NCI-H1417 (cell line): Measurements from ENCODE around the gene CUL4A.
A peak's percentile ranks its signal among the peaks of the same experiment; 100 is the strongest.

Source experiments
- DNase-seq, 3 experiments: peaks; one replicate each; lab custom pipeline; 2025; lab: John Stamatoyannopoulos, UW

Gene CUL4A

DNA sequence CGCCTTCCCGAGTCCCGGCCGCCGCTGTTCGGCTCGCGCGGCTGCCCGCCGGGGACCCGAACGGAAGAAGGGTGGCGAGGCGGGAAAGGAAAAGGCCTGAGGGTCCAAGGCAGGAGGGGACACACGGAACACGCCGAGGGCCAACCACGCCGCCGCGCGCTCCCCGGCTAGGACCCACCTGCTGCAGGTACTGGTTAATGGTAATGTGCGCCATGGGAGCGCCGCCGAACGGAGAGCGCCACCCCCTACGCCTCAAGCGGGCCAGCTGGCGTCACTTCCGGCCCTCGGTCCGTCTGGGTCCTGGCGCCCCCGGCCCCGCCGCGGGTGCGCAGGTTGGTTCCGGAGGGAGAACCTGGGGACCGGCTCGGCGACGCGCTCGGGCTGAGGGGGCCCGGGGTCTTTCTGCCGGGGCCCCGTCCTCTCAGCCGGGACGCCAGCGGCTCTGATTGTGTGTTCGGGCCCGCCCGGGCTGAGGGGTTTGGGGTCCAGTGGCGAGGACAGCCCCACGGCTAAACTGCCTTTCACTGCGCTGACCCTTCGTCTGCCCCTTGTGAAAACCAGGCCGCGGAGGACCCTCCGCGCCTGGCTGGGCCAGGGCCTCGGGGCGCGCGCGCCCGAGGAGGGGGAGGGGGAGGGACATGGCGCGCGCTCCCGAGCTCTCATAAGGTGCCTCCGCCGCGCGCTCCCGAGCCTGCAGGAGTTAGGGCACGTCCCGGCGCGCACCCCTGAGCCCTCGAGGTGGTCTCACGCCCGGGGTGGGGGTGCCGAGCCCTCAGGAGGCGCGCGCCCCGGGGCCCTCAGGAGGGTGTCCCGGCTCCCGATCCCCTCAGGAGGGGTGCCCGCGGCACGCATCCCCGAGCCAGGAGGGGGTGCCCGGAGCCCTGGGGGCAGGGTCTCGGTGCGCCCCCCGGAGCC is 735 bp upstream of the CUL4A start, which contains the start of gene PCID2:
PCID2 (minus strand) TSS at position 249 of the 915 bp plus-strand sequence; CDS start at position 214, 35 bp downstream.
- peak; percentile 97 to 99 (median 97) for DNase-seq

- peak; percentile 58 to 88 (median 79) for DNase-seq
Observed at GRCh38 chr13:113209759-113210421, 477 bp downstream of the CUL4A start.

- no peak for DNase-seq
Observed at GRCh38 chr13:113210833-113211232, 1.4 kb downstream of the CUL4A start.

- peak in 1 of 3 experiments; percentile 17 for DNase-seq
Observed at GRCh38 chr13:113211774-113212173, 2.4 kb downstream of the CUL4A start.

DNA sequence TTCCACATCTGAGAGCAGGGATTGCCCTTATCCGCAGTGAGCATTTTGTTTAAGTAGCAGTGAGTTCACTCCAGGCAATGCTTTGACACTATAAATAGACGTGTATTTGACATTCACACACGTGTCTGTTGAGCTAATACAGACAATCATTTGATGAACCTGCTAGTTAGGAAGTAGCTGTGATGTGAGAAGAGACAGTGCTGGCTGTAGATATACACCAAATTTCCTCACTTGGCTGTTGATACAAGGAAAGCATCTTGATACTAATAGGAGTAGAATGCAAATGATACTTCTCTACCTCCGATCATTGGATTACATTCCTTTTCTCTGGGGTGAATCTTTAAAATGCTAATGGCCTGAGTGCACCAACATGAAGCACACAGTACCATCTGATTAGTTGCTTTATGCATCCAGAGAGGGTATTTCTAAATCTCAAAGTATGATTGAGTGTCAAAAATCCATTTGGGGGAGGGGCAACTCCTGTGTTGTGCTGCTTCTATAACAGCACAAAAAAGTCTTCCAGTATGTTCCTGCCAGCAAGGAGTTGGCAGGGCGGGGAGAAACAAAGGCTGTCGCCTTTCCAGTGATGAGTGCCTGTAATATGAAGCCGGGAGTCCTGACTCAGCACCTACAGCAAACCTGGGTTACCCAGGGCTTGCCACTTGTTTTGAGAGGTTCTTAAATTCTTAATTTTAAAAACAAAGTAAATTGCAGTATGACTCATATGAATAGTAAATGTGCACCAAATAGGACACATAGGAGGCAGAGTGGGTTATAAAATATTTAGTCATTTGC is 7.0 kb downstream of the CUL4A start:
- peak; percentile 43 to 90 (median 77) for DNase-seq

DNA sequence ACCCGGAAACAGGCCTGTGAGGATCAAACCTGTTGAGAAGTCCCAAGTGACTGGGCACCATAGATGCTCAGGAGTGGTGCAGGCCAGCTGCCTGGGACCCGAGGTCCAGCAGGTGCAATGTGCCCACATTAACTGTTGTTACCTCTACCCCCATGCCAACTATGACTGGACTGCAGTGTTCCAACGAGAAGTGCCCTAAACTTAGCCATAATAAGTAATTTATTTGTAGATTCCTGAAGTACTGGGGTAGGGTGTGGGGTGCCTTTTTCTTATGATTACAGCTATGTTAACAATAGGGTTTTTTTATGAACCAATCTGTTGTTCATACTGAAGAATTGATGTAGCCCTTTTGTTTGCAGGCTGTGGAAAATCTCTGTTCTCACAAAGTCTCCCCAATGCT is 9.2 kb downstream of the CUL4A start:
- DNase-seq: no peak

- DNase-seq: no peak
Observed at GRCh38 chr13:113219256-113219940, 10.0 kb downstream of the CUL4A start.

- peak in 1 of 3 experiments; percentile 37 for DNase-seq
Observed at GRCh38 chr13:113220141-113220598, 10.8 kb downstream of the CUL4A start.

- DNase-seq: no peak
Observed at GRCh38 chr13:113220877-113221276, 11.5 kb downstream of the CUL4A start.

DNA sequence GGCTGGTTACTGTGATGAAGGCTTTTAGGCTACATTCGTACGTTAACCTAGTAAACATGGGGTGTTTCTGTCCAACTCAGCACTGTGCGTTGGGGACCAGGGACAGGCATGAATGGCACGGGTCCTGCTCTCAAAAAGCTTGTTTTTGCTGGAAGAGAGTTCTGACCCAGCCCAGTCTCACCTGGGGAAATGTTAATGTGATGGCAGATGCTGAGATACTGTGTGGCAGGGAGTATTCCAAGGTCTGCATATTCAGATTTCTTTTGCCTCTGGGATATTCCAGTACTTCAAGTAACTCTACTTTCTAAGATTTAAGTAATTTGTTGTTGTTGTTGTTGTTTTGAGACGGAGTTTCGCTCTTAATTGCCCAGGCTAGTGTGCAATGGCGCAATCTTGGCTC is 13.7 kb downstream of the CUL4A start:
- no peak for DNase-seq

- peak in 2 of 3 experiments; percentile 14 to 43 for DNase-seq
Observed at GRCh38 chr13:113224486-113224885, 15.1 kb downstream of the CUL4A start.

- DNase-seq: no peak
Observed at GRCh38 chr13:113225515-113225914, 16.1 kb downstream of the CUL4A start.

DNA sequence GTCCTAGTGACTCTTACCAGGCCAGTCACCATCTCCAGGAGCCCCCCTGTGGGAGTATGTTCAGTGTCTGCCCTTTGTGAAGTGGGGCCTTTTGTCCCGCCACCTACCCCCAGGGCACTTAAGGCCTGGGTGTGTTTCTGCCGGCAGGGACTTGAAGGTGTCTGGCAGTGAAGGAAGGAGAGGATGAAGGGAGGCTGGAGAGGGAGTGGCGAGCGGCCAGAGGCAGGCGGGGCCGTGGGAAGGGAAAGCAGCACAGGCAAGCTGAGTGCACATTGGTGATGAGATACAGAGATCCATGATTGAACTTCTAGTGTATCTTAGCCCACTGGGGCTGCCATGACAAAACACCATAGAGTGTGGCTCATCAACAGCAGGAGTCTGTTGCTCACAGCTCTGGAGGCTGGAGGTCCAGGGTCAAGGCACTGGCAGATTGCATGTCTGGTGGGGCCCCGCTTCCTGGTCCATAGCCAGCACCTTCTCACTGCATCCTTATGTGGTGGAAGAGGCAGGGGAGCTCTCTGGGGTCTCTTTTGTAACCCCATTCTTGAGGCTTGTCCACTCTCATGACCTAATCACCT is 17.5 kb downstream of the CUL4A start:
- no peak for DNase-seq

DNA sequence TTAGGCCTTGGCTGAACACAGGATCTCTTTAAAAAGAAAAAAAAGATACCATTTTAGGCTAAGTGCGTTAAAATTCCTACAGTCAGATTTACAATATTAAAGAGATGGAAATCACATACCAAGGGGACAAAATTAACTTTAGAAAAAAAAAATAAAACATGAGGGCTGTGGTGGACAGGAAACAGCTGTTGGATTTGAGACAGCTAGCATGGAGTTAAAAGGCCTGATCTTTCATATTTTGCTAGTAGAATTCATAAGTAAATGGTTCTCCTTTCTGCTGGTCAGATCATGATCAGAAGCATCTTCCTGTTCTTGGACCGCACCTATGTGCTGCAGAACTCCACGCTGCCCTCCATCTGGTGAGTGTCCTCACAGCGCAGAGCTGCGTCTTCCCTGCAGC is 19.7 kb downstream of the CUL4A start:
- no peak for DNase-seq

DNA sequence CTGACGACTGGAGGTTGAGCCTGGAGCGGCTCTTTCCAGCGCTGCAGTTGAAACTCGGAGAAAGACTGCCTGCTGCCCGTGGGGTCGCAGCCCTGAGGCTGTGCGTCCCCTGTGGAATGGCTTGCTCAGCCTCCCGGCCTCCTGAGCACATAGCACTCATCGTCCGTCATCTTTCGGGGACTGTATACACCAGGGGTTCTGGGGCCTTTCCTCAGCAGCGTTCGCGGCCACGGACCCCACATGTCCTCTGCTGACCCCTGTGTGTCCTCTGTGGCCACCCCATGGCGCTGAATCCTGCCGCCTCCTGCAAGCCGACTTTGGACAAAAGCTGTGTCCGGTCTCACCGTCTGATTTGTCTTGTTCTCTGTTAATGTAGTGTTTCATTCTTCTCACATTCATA is 20.4 kb downstream of the CUL4A start:
- DNase-seq: no peak

- DNase-seq: no peak
Observed at GRCh38 chr13:113231306-113232207, 22.1 kb downstream of the CUL4A start.

GRCh38 chr13:113232208-113233003 is 23.0 kb downstream of the CUL4A start:
- no peak for DNase-seq

DNA sequence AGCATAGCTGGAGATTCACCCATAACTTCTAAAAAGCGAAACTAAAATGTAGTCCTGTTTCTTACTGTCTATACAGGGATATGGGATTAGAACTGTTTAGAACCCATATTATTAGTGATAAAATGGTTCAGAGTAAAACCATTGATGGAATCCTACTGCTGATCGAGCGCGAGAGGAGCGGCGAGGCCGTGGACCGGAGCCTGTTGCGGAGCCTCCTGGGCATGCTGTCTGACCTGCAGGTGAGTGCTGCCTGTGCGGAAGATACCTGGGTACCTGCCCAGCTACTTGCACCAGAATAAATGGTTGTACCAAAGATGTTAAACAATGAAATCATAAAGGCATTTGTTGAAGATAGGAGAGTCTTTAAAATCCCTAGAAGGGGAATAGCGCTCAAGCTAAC is 23.7 kb downstream of the CUL4A start:
- no peak for DNase-seq

DNA sequence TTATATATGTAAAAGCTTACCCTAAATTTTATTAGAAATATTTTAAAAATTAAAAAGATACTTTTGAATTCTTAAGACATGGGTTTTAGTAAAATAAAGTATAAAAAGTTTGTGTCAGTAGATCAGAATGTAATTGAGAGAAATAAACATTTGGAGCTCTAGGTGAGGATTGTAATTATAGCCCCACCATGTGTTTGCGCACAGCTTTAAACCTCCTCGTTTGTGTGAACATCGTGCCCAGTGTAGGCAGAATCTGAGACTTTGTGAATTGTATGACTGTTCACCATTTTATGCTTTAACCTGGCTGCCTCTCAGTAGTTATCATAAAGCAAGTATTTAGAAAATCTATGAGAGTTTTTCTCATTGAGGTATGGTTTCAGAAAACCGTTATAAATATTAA is 29.1 kb downstream of the CUL4A start:
- peak in 1 of 3 experiments; percentile 32 for DNase-seq
